NCI-H2107 treated with DMSO at 0.1 percent for 48 hours (cell line): ENCODE data around the gene PAX6.
"Not testable (repeated sequence)": the region's sequence is repeated elsewhere in the genome, so short reads cannot be mapped to it uniquely, and the experiment has no call there.

ENCODE experiments used
- DNase-seq: peaks from one replicate; lab custom pipeline; 2025; ENCODE audit not compliant: unreplicated experiment; lab: John Stamatoyannopoulos, UW

The PAX6 gene

DNA sequence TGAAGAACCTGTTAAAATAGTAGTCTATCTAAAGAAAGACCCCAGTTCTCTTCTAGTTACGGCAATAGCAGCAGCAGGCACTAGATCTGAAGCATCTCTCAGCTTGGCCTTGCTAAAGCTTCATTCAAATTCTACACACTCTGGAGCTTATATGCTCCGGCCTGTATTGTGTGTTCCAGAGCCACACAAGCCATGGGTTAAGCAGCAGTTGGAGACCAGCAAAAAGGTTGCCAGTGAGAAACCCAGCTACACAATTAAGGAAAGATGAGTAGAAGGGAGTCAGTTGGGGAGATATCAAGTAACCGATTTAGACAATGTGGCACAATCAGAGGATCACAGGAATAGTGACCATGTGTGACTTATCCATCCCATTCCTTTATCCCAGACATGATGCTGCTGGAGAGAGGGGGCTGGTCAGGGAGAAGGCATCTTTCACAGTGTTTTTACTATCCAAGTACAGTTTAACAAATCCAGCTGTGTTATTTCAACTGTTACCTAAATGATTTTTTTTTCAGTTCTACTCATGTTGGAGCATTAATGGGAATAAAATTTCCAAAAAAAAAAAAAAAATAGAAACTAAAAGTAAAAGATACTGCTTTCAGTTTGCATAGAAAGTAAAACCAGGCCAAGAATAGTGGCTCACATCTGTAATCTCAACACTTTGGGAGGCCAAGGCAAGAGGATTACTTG, 41.0 kb downstream of the PAX6 start:
- DNase-seq, result no peak

DNA sequence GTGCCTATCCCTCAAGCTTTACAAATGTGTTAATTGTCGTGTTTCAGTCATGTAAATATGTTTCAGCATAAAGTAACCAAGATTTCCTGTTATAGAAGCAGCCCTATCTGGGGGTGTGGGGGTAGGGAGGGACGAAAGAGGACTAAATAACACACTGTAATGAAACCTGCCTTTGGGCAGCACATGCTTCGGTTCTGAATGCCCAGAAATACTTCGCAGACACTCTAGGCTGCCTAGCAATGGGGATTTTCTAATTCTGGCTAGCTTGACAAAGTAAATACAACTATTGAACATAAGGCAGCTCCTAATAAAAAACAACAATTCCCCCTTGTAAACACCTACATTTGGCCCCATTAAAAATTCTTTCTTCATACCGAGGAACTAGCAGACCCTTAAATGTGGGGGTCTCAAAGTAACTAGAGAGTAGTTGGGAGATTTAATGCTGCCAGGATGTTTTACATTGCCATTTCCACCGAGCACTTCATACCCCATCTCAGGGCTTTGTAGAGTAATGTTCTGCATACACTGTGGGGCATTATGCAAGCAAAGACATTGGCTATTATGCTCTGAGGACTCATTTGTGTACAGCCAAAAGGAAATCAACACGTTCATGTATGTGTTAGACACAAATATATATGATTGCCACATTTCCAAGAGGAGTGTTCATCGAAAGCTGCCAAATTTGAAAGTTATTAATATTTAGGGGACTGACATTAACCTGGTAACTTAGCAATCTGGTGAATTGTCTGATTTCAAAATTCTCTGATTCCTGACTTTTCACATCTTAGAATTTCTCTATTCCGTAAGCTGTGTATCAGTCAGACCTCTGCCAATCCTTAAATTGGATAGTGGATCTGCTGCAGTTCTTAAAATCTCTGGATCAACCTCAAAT, 42.1 kb downstream of the PAX6 start:
- no peak for DNase-seq

GRCh38 chr11:31767685-31768084, 43.4 kb downstream of the PAX6 start:
- no peak for DNase-seq

GRCh38 chr11:31767066-31767465, 44.1 kb downstream of the PAX6 start:
- DNase-seq, result no peak

DNA sequence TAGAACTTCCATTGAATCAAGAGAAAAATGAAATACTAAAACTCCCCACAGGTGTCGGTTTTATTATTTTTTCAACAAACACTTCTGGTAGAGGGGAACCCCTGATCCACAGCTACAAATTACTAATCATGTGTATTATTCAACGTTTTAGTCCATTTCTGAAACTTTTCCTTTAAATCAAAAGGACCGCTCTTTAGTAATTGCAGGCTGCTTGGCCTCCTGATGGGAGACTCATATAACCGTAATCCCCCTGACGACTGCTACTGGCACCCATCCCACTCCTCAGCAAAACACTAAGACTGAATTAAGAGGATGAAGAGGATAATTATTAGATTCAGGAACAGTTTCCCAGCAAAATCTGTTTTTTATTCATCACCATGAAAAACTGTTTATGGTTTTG, 46.4 kb downstream of the PAX6 start:
- DNase-seq, result no peak

- no peak for DNase-seq
These were observed 46.9 kb downstream of the PAX6 start for GRCh38 chr11:31764261-31764660.

GRCh38 chr11:31763296-31763695, 47.8 kb downstream of the PAX6 start:
- no peak for DNase-seq

- no peak for DNase-seq
These were observed 49.5 kb downstream of the PAX6 start for GRCh38 chr11:31761636-31762035.

- peak; percentile 83 for DNase-seq
These were observed 53.8 kb downstream of the PAX6 start for GRCh38 chr11:31757260-31757835.

DNA sequence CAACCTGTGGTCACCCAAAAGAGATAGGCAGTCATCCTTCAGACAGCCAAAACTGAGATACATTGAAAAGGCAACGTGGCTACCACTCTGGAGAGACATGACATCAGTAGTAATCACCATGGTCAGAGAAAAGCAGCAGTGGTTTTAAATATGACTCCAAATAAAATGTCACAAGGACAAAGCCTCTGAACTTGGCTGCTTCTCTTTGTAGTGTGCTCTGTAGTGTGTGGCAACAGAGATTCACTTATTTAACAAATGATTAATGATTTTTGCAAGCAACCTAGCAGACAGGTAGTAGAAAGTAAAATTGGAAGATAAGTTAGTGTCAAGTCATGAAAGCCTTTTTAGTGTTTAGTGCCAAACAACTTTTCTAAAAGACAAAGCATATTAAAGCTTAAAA, 63.5 kb downstream of the PAX6 start:
- DNase-seq, result no peak

DNA sequence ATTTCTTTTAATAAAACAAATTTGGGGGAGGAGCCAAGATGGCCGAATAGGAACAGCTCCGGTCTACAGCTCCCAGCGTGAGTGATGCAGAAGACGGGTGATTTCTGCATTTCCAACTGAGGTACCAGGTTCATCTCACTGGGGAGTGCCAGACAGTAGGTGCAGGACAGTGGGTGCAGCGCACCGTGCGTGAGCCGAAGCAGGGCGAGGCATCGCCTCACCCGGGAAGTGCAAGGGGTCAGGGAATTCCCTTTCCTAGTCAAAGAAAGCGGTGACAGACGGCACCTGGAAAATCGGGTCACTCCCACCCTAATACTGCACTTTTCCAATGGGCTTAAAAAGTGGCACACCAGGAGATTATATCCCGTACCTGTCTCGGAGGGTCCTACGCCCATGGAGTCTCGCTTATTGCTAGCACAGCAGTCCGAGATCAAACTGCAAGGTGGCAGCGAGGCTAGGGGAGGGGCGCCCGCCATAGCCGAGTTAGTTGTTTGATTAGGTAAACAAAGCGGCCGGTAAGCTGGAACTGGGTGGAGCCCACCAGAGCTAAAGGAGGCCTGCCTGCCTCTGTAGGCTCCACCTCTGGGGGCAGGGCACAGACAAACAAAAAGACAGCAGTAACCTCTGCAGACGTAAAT, 70.3 kb downstream of the PAX6 start:
- not testable (repeated sequence) for DNase-seq

- no peak for DNase-seq
These were observed 71.0 kb downstream of the PAX6 start for GRCh38 chr11:31740131-31740530.
